GM13977 (cell line): Measurements from ENCODE around the gene TCL1B.
"Not testable (repeated sequence)": the region's sequence is repeated elsewhere in the genome, so short reads cannot be mapped to it uniquely, and the experiment has no call there.

Experiments used
- DNase-seq: peaks from one replicate; pipeline ENCODE4 v3.0.0; 2012; ENCODE audit warnings: low spot score
- in situ Hi-C: fragments of 300-500 bp; cut with MboI; formaldehyde crosslinking; loops from one replicate; pipeline ENCODE4 v1.12.0; 2022; ENCODE audit warnings: low sequenced_read_pairs, low pct_unique_long_range_greater_than_20kb, mixed read lengths, inconsistent platforms; ENCODE audit not compliant: unreplicated experiment
- TF ChIP-seq, protein P1 (sequence below): IDR thresholded peaks from 2 replicates; pipeline ENCODE4 v1.5.1; 2012; ENCODE audit warnings: mild to moderate bottlenecking, control low read depth; ENCODE audit not compliant: insufficient read depth; ENCODE audit errors: extremely low read depth, missing control alignments

Gene TCL1B

GRCh38 chr14:95725685-95726336, 39.6 kb downstream of the TCL1B start:
- TF ChIP-seq, protein P1, sequence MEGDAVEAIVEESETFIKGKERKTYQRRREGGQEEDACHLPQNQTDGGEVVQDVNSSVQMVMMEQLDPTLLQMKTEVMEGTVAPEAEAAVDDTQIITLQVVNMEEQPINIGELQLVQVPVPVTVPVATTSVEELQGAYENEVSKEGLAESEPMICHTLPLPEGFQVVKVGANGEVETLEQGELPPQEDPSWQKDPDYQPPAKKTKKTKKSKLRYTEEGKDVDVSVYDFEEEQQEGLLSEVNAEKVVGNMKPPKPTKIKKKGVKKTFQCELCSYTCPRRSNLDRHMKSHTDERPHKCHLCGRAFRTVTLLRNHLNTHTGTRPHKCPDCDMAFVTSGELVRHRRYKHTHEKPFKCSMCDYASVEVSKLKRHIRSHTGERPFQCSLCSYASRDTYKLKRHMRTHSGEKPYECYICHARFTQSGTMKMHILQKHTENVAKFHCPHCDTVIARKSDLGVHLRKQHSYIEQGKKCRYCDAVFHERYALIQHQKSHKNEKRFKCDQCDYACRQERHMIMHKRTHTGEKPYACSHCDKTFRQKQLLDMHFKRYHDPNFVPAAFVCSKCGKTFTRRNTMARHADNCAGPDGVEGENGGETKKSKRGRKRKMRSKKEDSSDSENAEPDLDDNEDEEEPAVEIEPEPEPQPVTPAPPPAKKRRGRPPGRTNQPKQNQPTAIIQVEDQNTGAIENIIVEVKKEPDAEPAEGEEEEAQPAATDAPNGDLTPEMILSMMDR, result no peak
- in situ Hi-C loops, result no loop called here
- peak; percentile 64 for DNase-seq

DNA sequence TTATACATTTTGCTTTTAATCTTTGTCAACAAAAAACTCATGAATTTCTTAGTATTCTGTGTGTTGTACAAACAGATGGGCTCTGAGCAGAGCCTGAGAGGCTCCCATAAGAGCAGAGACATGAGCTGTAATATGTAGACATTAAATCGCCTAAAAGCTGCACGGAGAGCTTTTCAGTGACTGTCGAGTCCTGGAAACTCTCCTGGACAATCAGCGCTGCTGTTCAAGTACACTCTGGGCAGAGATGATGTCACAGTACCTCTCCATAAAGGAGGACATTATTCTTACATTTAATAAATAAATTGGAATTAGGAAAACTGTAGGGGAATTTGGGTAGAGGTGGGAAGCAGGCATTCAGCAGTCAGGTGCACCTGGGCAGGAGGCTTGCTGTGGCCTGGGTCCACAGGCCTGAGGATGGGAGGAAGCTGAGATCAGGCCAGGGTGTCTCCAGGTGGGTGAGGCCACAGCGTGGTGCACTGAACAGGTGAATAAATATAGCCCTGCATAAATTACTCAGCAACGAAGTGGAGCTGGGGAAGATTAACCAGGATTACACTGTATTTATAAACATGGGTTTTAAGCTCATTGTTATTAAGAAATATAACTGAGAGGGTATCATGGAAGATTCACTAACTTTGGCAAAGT, 41.0 kb downstream of the TCL1B start:
- in situ Hi-C loops, result no loop called here
- no peak for DNase-seq
- TF ChIP-seq, protein P1, result no peak

DNA sequence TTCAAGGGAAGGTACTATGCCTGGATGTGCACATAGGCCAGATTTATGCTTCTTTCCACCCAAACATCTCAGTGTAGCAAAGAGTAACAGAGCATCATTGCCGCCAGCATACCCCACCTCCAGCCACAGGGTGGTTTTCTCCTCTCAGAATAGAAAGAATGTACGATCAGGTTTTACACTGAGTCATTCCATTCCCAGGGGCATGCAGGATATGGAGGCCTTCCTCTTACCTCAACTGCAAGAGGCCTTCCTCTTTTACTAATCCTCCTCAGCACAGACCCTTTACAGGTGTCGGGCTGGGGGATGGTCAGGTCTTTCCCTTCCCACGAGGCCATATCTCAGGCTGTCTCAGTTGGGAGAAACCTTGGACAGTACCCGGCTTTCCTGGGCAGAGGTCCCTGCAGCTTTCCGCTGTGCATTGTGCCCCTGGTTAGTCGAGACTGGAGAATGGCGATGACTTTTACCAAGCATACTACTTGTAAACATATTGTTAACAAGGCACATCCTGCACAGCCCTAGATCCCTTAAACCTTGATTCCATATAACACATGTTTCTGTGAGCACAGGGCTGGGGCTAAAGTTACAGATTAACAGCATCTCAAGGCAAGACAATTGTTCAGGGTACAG, 43.3 kb downstream of the TCL1B start:
- DNase-seq, result peak; percentile 35
- in situ Hi-C loops, result not testable (repeated sequence)

DNA sequence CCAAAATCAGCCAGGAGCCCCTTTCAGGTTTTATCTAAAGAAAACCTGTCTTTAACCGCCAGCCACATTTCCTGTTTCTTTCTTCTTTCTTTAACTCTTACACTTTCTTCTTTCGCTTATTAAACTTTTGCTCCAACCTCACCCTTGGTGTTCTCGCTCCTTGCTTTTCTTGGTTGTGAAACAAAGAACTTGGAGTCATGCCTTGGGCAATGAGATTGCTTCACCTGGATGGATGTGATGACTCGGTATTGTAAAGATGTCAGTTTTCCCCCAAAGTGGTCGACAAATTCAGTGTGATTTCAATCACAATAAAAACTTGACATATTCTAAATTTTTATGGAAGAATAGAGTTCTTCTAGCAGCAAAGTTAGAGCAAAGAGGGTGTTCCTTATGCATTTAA, 43.9 kb downstream of the TCL1B start:
- TF ChIP-seq, protein P1, result no peak
- DNase-seq, result no peak
- in situ Hi-C loops, result no loop called here

DNA sequence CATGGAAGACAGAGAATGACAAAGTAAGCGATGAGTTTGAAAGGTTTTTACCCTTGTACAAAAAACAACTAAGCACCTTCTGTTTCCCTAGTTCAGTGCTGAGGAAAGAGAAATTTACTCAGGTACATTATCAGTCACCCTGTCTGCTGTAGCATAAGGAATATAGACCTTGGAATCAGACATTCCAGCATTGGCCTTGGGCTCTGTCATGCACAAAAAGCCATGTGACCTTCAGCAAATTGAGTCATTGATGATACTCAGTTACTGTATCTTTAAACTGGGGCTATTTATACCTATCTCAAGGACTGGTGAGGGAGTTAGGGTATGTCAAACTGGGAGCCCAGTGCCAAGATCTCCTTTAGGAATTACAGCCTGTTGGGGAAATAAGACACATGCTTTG, 47.0 kb downstream of the TCL1B start:
- in situ Hi-C loops, result no loop called here

DNA sequence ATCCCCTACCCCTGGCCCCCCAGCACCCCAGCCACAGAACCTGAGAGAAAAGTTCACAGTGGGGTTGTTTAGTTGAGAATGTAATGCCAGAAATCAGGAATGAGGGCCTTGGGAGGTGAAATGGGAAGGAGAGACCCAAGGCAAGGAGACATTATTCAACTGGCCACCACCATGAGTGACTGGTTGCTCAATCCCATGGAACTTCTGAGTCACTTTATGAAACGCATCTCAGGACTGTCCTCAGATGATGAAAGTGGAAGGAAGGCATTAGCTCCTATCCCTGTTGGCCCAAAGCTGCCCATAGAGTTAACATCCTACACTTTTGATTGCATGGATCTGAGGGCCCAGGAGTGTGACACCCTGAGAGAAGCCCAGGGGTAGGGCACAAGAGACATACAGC, 53.1 kb downstream of the TCL1B start:
- DNase-seq, result no peak
- TF ChIP-seq, protein P1, result no peak
- in situ Hi-C loops, result no loop called here

More for the DNA sequence above, 47.0 kb downstream of the TCL1B start:
- TF ChIP-seq, protein P1, result no peak
- no peak for DNase-seq

DNA sequence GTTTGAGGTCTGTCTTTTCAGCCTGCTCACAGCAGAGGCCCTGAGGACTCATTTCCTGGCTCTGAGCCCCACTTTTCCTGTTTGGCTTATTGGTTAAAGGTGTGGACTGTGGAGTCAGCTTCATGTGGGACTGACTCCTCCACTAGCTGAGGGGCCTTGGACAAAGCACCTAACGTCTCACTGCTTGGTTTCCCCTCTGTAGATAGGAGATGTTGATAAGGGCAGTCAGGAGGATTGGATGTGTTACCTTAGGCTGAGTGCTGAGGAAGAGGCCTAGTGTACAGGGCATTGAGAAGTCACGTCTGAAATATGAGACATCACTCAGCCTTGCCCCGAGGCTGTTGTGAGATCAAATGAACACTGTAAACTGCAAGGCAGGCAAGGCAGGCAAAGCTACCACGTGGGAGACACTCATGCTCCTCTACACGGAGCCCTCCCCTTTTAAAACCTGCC, 54.8 kb downstream of the TCL1B start:
- in situ Hi-C loops, result no loop called here
- TF ChIP-seq, protein P1, result no peak
- DNase-seq, result no peak
